SK-N-SH (cell line): Measurements from ENCODE around the gene HS3ST4.

ENCODE experiments used
- CTCF ChIP-seq: fragments of 200-600 bp; sonication (generic); IDR thresholded peaks from 2 replicates; pipeline ENCODE4 v1.6.1; 2017; ENCODE audit warnings: antibody characterized with exemption, mild to moderate bottlenecking, moderate library complexity
- EP300 ChIP-seq, 2 experiments: IDR thresholded peaks; 2 replicates each; pipeline versions ENCODE4 v1.4.0 to v1.6.1; 2012; ENCODE audit warnings: borderline replicate concordance in 1 of 2, low read depth in 1 of 2, low read length in 1 of 2
- POLR2AphosphoS5 ChIP-seq: IDR thresholded peaks from 2 replicates; pipeline ENCODE4 v1.6.1; 2012; ENCODE audit warnings: low read depth, low read length

GRCh38 chr16:25996052-25996451 is 304.3 kb downstream of the HS3ST4 start:
- no peak for TF ChIP-seq EP300 (IDR thresholded peaks at IDR 0.05; ENCODE audit: borderline replicate concordance in 1 of 2, low read depth in 1 of 2, low read length in 1 of 2)
- TF ChIP-seq POLR2AphosphoS5: no peak
- TF ChIP-seq CTCF: no peak
